Astrocyte (in vitro differentiated cells and primary cell): ENCODE measurements around the gene AGPAT4. TPM values are rescaled to one million over a fixed set of nuclear protein-coding genes. Genes with fewer than 3 reads are reported as not detected.

Experiments
- DNase-seq: peaks from one replicate; pipeline ENCODE4 v3.0.0-alpha.2; 2010; ENCODE audit warnings: low read depth
- FAIRE-seq: peaks from 2 replicates; lab custom pipeline; 2011; peaks lifted over from hg19 to GRCh38; lab: Jason Lieb, UNC
- H2AFZ ChIP-seq: 2 replicates; pipeline ENCODE4 v1.6.0; 2012; ENCODE audit warnings: low read depth, low read length, inconsistent platforms
- H3K27ac ChIP-seq: 2 replicates; pipeline ENCODE4 v1.5.1; 2011; ENCODE audit warnings: low read depth, low read length, inconsistent platforms
- H3K27me3 ChIP-seq: 2 replicates; pipeline ENCODE4 v1.6.0; 2011; ENCODE audit warnings: low read length, inconsistent platforms; ENCODE audit not compliant: insufficient read depth
- H3K36me3 ChIP-seq: 2 replicates; pipeline ENCODE4 v1.5.1; 2011; ENCODE audit warnings: low read length, inconsistent platforms; ENCODE audit not compliant: insufficient read depth
- H3K4me1 ChIP-seq: 2 replicates; pipeline ENCODE4 v1.5.1; 2011; ENCODE audit warnings: low read length, inconsistent platforms; ENCODE audit not compliant: insufficient read depth
- H3K4me2 ChIP-seq: 2 replicates; pipeline ENCODE4 v1.6.0; 2012; ENCODE audit warnings: low read length, inconsistent platforms
- H3K4me3 ChIP-seq: 2 replicates; pipeline ENCODE4 v1.5.1; 2011; ENCODE audit warnings: low read depth, mild to moderate bottlenecking, low read length, inconsistent platforms; ENCODE audit not compliant: insufficient read depth
- H3K79me2 ChIP-seq: 2 replicates; pipeline ENCODE4 v1.6.0; 2012; ENCODE audit warnings: mild to moderate bottlenecking, low read length, inconsistent platforms; ENCODE audit not compliant: insufficient read depth
- H3K9ac ChIP-seq: 2 replicates; pipeline ENCODE4 v1.6.0; 2012; ENCODE audit warnings: mild to moderate bottlenecking, low read length, inconsistent platforms
- H3K9me3 ChIP-seq: 2 replicates; pipeline ENCODE4 v1.5.1; 2012; ENCODE audit warnings: low read depth, mild to moderate bottlenecking, low read length, inconsistent platforms; ENCODE audit not compliant: insufficient read depth
- H4K20me1 ChIP-seq: 2 replicates; pipeline ENCODE4 v1.6.0; 2012; ENCODE audit warnings: low read length, inconsistent platforms; ENCODE audit not compliant: insufficient read depth
- H3K27ac Mint-ChIP-seq: one replicate; pipeline ENCODE4 v1.8.0; 2021; ENCODE audit warnings: mild to moderate bottlenecking, mixed read lengths; ENCODE audit not compliant: unreplicated experiment
- H3K27me3 Mint-ChIP-seq: one replicate; pipeline ENCODE4 v1.8.0; 2021; ENCODE audit warnings: low read depth, mixed read lengths; ENCODE audit not compliant: unreplicated experiment
- H3K36me3 Mint-ChIP-seq: one replicate; pipeline ENCODE4 v1.8.0; 2021; ENCODE audit warnings: low read depth, mixed read lengths; ENCODE audit not compliant: unreplicated experiment
- H3K4me1 Mint-ChIP-seq: one replicate; pipeline ENCODE4 v1.8.0; 2021; ENCODE audit warnings: low read depth, mixed read lengths; ENCODE audit not compliant: unreplicated experiment
- H3K4me3 Mint-ChIP-seq: one replicate; pipeline ENCODE4 v1.8.0; 2021; ENCODE audit warnings: mild to moderate bottlenecking, moderate library complexity, mixed read lengths; ENCODE audit not compliant: unreplicated experiment
- H3K9me3 Mint-ChIP-seq: one replicate; pipeline ENCODE4 v1.8.0; 2021; ENCODE audit warnings: mild to moderate bottlenecking, mixed read lengths; ENCODE audit not compliant: unreplicated experiment
- CTCF ChIP-seq: IDR thresholded peaks from 2 replicates; pipeline ENCODE4 v1.5.1; 2011; ENCODE audit warnings: low read depth, mild to moderate bottlenecking, inconsistent platforms, low read length, moderate library complexity; ENCODE audit not compliant: insufficient read depth
- EZH2 ChIP-seq: IDR thresholded peaks from 2 replicates; pipeline ENCODE4 v1.6.1; 2012; ENCODE audit warnings: mild to moderate bottlenecking, low read length, inconsistent platforms; ENCODE audit not compliant: insufficient read depth
- total RNA-seq: library from RNA; stranded (reverse); gene quantifications from 2 replicates; pipeline ENCODE4 v1.2.1, GENCODE V29; 2021

Gene AGPAT4
- total RNA-seq, 1 donor from 2014 or later, result 27.2 TPM

GRCh38 chr6:161218222-161218621 is 55.6 kb downstream of the AGPAT4 start:
- Histone ChIP-seq H3K27me3 (no peaks in the 10 kb centered on the region), H3K4me1 (peaks cover 19% of the 10 kb centered on the region), H4K20me1 (peaks cover 7% of the 10 kb centered on the region), H3K9me3 (no peaks in the 10 kb centered on the region), H3K9ac (no peak overlapping the region), H3K36me3 (no peaks in the 10 kb centered on the region), H2AFZ (no peak overlapping the region), H3K4me2 (no peak overlapping the region), H3K4me3 (no peak overlapping the region), H3K79me2 (peaks cover 47% of the 10 kb centered on the region), H3K27ac (no peak overlapping the region)
- no peaks in the 10 kb centered on the region for H3K9me3 Mint-ChIP-seq
- DNase-seq (no peak), FAIRE-seq (no peak)
- no peak overlapping the region for H3K4me3 Mint-ChIP-seq
- H3K27me3 Mint-ChIP-seq, result no peaks in the 10 kb centered on the region
- peaks cover 9% of the 10 kb centered on the region for H3K4me1 Mint-ChIP-seq
- no peak overlapping the region for H3K27ac Mint-ChIP-seq
- H3K36me3 Mint-ChIP-seq, result peaks cover 37% of the 10 kb centered on the region
- no peak for TF ChIP-seq EZH2
- TF ChIP-seq CTCF, result no peak

GRCh38 chr6:161217628-161218027 is 56.2 kb downstream of the AGPAT4 start:
- Histone ChIP-seq H3K79me2 (peaks cover 43% of the 10 kb centered on the region), H3K4me3 (no peak overlapping the region), H3K4me1 (peaks cover 19% of the 10 kb centered on the region), H2AFZ (no peak overlapping the region), H3K27me3 (no peaks in the 10 kb centered on the region), H3K9ac (no peak overlapping the region), H3K27ac (no peak overlapping the region), H3K4me2 (no peak overlapping the region), H3K9me3 (no peaks in the 10 kb centered on the region), H4K20me1 (peaks cover 1% of the 10 kb centered on the region), H3K36me3 (no peaks in the 10 kb centered on the region)
- Mint-ChIP-seq H3K27ac (no peak overlapping the region), H3K9me3 (peaks cover 1% of the 10 kb centered on the region), H3K27me3 (no peaks in the 10 kb centered on the region), H3K36me3 (peaks cover 34% of the 10 kb centered on the region), H3K4me3 (no peak overlapping the region), H3K4me1 (peaks cover 9% of the 10 kb centered on the region)
- DNase-seq, result no peak
- TF ChIP-seq EZH2, result no peak
- no peak for TF ChIP-seq CTCF
- FAIRE-seq, result no peak

- H3K36me3 Mint-ChIP-seq, result peaks cover 32% of the 10 kb centered on the region
- no peak for DNase-seq
- H4K20me1 ChIP-seq, result no peaks in the 10 kb centered on the region
- no peak overlapping the region for H3K4me2 ChIP-seq
- no peaks in the 10 kb centered on the region for H3K9me3 ChIP-seq
- H3K4me1 ChIP-seq, result peaks cover 19% of the 10 kb centered on the region
- H3K27me3 Mint-ChIP-seq, result no peaks in the 10 kb centered on the region
- TF ChIP-seq EZH2 (no peak), CTCF (no peak)
- H3K4me3 ChIP-seq, result no peak overlapping the region
- peaks cover 41% of the 10 kb centered on the region for H3K79me2 ChIP-seq
- H3K9ac ChIP-seq, result no peak overlapping the region
- no peak overlapping the region for H3K27ac Mint-ChIP-seq
- H3K9me3 Mint-ChIP-seq, result peaks cover 4% of the 10 kb centered on the region
- peaks cover 9% of the 10 kb centered on the region for H3K4me1 Mint-ChIP-seq
- H3K27me3 ChIP-seq, result no peaks in the 10 kb centered on the region
- no peak overlapping the region for H3K27ac ChIP-seq
- FAIRE-seq, result no peak
- no peaks in the 10 kb centered on the region for H3K36me3 ChIP-seq
- H3K4me3 Mint-ChIP-seq, result no peak overlapping the region
- no peak overlapping the region for H2AFZ ChIP-seq
These were observed 57.1 kb downstream of the AGPAT4 start for GRCh38 chr6:161216616-161217205.
